Pancreas (tissue), 10 donors: ENCODE data around the gene UBTFL1. TPM values are rescaled to one million over a fixed set of nuclear protein-coding genes. Genes with fewer than 3 reads are reported as not detected.

Experiments used
- ATAC-seq, 4 donors: fragments of 200-7000 bp; cut with Tn5 transposase; one replicate each; pipeline versions ENCODE4 v1.8.0 to v1.9.1; 2020; ENCODE audit warnings: mild to moderate bottlenecking in 4 of 4, moderate library complexity in 4 of 4
- DNase-seq, 6 donors: peaks; one replicate each; pipeline ENCODE4 v3.0.0-alpha.2; 2020
- FAIRE-seq: peaks from 2 replicates; lab custom pipeline; 2012; peaks lifted over from hg19 to GRCh38; lab: Jason Lieb, UNC
- H3K27ac ChIP-seq, 4 donors: fragments of 200-600 bp; sonication (generic); 1 replicate in 3 of 4; 2 replicates in 1 of 4; pipeline versions ENCODE4 v1.5.0 to v1.8.0; 2020
- H3K27me3 ChIP-seq, 4 donors: fragments of 200-600 bp; one replicate each; pipeline ENCODE4 v1.8.0; 2021
- H3K36me3 ChIP-seq, 3 donors: fragments of 200-600 bp; sonication (generic) in 1 of 3; one replicate each; pipeline versions ENCODE4 v1.5.0 to v1.8.0; 2020 to 2021
- H3K4me1 ChIP-seq, 3 donors: fragments of 200-600 bp; one replicate each; pipeline ENCODE4 v1.8.0; 2021
- H3K4me3 ChIP-seq, 4 donors: fragments of 200-600 bp; sonication (generic) in 2 of 4; one replicate each; pipeline versions ENCODE4 v1.5.0 to v1.8.0; 2020 to 2021
- H3K9me3 ChIP-seq, 4 donors: fragments of 200-600 bp; one replicate each; pipeline ENCODE4 v1.8.0; 2021
- WGBS, 2 donors: extraction: QIAGEN DNeasy Blood & Tissue Kit; methylation state at CpG; one replicate each; pipeline ENCODE4 v1.1.7; 2013; 5-methylcytosine and 5-hydroxymethylcytosine counted together
- intact Hi-C, 3 donors: fragments of 100-400 bp; cut with DNase I; formaldehyde crosslinking; loops; one replicate each; pipeline versions ENCODE4 v1.11.1 to v1.14.2; 2022
- polyA plus RNA-seq, 2 donors: library from polyadenylated mRNA; stranded (reverse); fragments of 200-250 nt; gene quantifications; one replicate each; pipeline ENCODE4 v1.2.3, GENCODE V29; 2013
- total RNA-seq, 6 donors: library from RNA; stranded (reverse); fragmentation: NEBNext Ultra II Directional in 4 of 6; extraction: Animal tissue kit (Norgen Biotek cat#: 25700) in 4 of 6; gene quantifications; one replicate each; pipeline versions ENCODE4 v1.2.1 to v1.2.4, GENCODE V29; 2021 to 2023
- TF ChIP-seq, protein P1 (sequence below), 4 donors: fragments of 200-600 bp; sonication (generic) in 3 of 4; IDR thresholded peaks; one replicate each; pipeline versions ENCODE4 v1.5.0 to v1.8.0; 2021; ENCODE audit warnings: antibody characterized with exemption in 4 of 4
- donor health status: healthy with polysubstance abuse.
- donor health status: DM: no; HTN: no; CAD: no; lungs with moderate emphysema.
- donor health status: DM: no; HTN: no; CAD: no.
- donor health status: control.
- donor health status: control.
- donor health status: Bipolar disorder and iron deficiency.
- donor health status: DM: yes; HTN: yes; CAD: no.
- donor health status: DM: no; HTN: no; CAD: no.
- donor health status: DM: no; HTN: no; CAD: no.
- donor health status: DM: yes; HTN: yes; CAD: no.

The UBTFL1 gene
- total and polyA plus RNA-seq, 8 donors, result not detected

DNA sequence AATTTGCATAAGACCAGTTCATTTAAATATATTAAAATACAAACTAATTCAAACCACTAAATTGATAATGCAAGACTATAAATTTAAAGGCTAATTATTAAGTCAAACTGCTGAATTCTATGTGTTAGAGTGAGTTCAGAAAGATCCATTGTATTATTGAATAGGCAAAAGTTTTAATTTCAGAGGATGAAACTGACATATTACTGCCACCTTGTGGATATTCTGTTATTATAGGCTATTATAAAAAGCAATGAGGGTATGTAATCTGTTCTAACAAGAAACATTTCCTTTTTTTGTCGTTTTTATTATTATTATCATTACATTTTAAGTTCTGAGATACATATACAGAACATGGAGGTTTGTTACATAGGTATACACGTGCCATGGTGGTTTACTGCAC, 27.8 kb downstream of the UBTFL1 start:
- H3K27me3 ChIP-seq, result no peaks in the 10 kb centered on the region
- ATAC-seq, result no peak
- no peak overlapping the region for H3K27ac ChIP-seq
- no peaks in the 10 kb centered on the region for H3K9me3 ChIP-seq
- 6 to 9% methylated on average over 2 of the region's 2 CpGs for WGBS, 2 donors
- DNase-seq, result no peak
- TF ChIP-seq, protein P1, sequence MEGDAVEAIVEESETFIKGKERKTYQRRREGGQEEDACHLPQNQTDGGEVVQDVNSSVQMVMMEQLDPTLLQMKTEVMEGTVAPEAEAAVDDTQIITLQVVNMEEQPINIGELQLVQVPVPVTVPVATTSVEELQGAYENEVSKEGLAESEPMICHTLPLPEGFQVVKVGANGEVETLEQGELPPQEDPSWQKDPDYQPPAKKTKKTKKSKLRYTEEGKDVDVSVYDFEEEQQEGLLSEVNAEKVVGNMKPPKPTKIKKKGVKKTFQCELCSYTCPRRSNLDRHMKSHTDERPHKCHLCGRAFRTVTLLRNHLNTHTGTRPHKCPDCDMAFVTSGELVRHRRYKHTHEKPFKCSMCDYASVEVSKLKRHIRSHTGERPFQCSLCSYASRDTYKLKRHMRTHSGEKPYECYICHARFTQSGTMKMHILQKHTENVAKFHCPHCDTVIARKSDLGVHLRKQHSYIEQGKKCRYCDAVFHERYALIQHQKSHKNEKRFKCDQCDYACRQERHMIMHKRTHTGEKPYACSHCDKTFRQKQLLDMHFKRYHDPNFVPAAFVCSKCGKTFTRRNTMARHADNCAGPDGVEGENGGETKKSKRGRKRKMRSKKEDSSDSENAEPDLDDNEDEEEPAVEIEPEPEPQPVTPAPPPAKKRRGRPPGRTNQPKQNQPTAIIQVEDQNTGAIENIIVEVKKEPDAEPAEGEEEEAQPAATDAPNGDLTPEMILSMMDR (IDR thresholded peaks at IDR 0.05), result peak in 2 of 4 donors; percentile 14 to 22
- peak; percentile 89 for FAIRE-seq
- intact Hi-C loops, result no loop called here
- H3K36me3 ChIP-seq, result no peaks in the 10 kb centered on the region
- H3K4me3 ChIP-seq, result no peak overlapping the region
- no peaks in the 10 kb centered on the region for H3K4me1 ChIP-seq

- H3K36me3 ChIP-seq, result no peaks in the 10 kb centered on the region
- H3K9me3 ChIP-seq, result no peaks in the 10 kb centered on the region
- H3K4me1 ChIP-seq, result no peaks in the 10 kb centered on the region
- no peak for ATAC-seq
- intact Hi-C loops, result no loop called here
- TF ChIP-seq, protein P1 (IDR thresholded peaks at IDR 0.05), result no peak
- WGBS, 2 donors, result 82 to 92% methylated on average over 4 of the region's 4 CpGs
- no peak for FAIRE-seq
- no peak overlapping the region for H3K4me3 ChIP-seq
- peaks cover 0 to 3% (median 0%) of the 10 kb centered on the region in 4 donors for H3K27me3 ChIP-seq
- no peak overlapping the region for H3K27ac ChIP-seq
- DNase-seq, result no peak
These were observed 34.4 kb downstream of the UBTFL1 start for GRCh38 chr11:90120191-90120590.

GRCh38 chr11:90124371-90124770, 38.6 kb downstream of the UBTFL1 start:
- intact Hi-C loops, result no loop called here
- Histone ChIP-seq H3K27me3 (peaks cover 0 to 3% (median 0%) of the 10 kb centered on the region in 4 donors), H3K27ac (no peak overlapping the region), H3K4me3 (no peak overlapping the region), H3K4me1 (no peaks in the 10 kb centered on the region), H3K9me3 (no peaks in the 10 kb centered on the region), H3K36me3 (no peaks in the 10 kb centered on the region)
- WGBS, 2 donors, result 33 to 50% methylated on average over 1 of the region's 1 CpG
- no peak for FAIRE-seq
- no peak for DNase-seq
- TF ChIP-seq, protein P1 (IDR thresholded peaks at IDR 0.05), result no peak
- no peak for ATAC-seq

- 49 to 59% methylated on average over 3 of the region's 3 CpGs for WGBS, 2 donors
- TF ChIP-seq, protein P1 (IDR thresholded peaks at IDR 0.05), result no peak
These were observed 39.2 kb downstream of the UBTFL1 start for GRCh38 chr11:90124946-90125345.

GRCh38 chr11:90133560-90134477, 48.1 kb downstream of the UBTFL1 start:
- Histone ChIP-seq H3K27ac (no peak overlapping the region), H3K9me3 (no peaks in the 10 kb centered on the region), H3K27me3 (peaks cover 0 to 14% (median 3%) of the 10 kb centered on the region in 4 donors), H3K4me1 (no peaks in the 10 kb centered on the region), H3K4me3 (peak overlapping the region in 3 of 4 donors; percentile 3 to 23 (median 22)), H3K36me3 (no peaks in the 10 kb centered on the region)
- ATAC-seq, result peak in 1 of 4 donors; percentile 20
- DNase-seq, result no peak
- WGBS, 2 donors, result 19 to 23% methylated on average over 11 of the region's 11 CpGs
- no peak for FAIRE-seq
- TF ChIP-seq, protein P1 (IDR thresholded peaks at IDR 0.05), result no peak
- intact Hi-C loops, result no loop called here

More at GRCh38 chr11:90124946-90125345, 39.2 kb downstream of the UBTFL1 start:
- DNase-seq (no peak), FAIRE-seq (no peak), ATAC-seq (no peak)
- intact Hi-C loops, result no loop called here
- no peak overlapping the region for H3K4me3 ChIP-seq
- no peaks in the 10 kb centered on the region for H3K36me3 ChIP-seq
- H3K4me1 ChIP-seq, result no peaks in the 10 kb centered on the region
- no peak overlapping the region for H3K27ac ChIP-seq
- peaks cover 0 to 3% (median 0%) of the 10 kb centered on the region in 4 donors for H3K27me3 ChIP-seq
- H3K9me3 ChIP-seq, result no peaks in the 10 kb centered on the region
